Measurements from ENCODE around the gene VIT.

GRCh38 chr2:36741188-36741837 is 44.8 kb downstream of the VIT start:
- TF ChIP-seq CTCF (IDR thresholded peaks at IDR 0.05) (no peak), POLR2A (IDR thresholded peaks at IDR 0.05) (no peak)

All from prostate gland (tissue), 2 donors.